Measurements from ENCODE around the gene NAB2. TPM values are rescaled to one million over a fixed set of nuclear protein-coding genes. Genes with fewer than 3 reads are reported as not detected.

NAB2 gene
- total and polyA plus RNA-seq, 2 of the 8 experiments (the other 6 are each of a cell fraction or from before 2014, with no cell fraction given), result 20.9 to 23.5 TPM

DNA sequence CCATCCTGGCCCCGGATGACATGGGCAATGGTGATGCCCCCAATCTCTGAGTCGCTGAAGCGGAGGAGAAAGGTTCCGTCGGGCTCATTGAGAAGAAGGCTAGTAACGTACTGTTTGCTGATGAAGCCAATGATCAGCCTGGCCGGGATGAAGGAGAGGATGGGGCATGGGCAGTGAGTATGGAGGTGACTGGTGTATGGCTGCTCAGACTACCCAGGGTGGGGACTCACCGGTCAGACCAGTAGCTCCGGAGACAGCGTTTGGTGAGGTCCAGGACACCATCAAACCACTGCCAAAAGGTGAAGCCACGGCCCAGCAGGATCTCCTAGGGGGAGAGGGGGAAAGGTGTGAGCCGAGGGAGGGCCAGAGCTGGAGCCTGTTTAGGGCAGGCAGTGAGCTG, 10.9 kb downstream of the NAB2 start:
- Histone ChIP-seq H3K56ac (replicated peaks; ENCODE audit: insufficient read length, low read depth, low read length) (no peak overlapping the region), H3K79me2 (ENCODE audit: control insufficient read depth in 1 of 2, insufficient read depth in 2 of 2, low read length in 2 of 2) (no peaks in the 10 kb centered on the region; a peak in 1 of 4 replicates), H3K9ac (replicated peaks in 1 of 4; ENCODE audit: extremely low read depth in 1 of 4, low read depth in 3 of 4, low read length in 3 of 4) (no peak overlapping the region), H2BK120ac (replicated peaks; ENCODE audit: low read depth, low read length) (no peak overlapping the region), H3K18ac (ENCODE audit: extremely low read depth, low read length) (no peak overlapping the region), H2AFZ (ENCODE audit: low read length) (no peak overlapping the region), H3K79me1 (ENCODE audit: low read depth, low read length) (no peaks in the 10 kb centered on the region), H3K23me2 (ENCODE audit: low read depth, low read length) (no peaks in the 10 kb centered on the region), H4K91ac (replicated peaks; ENCODE audit: insufficient read length, low read length) (no peak overlapping the region), H4K20me1 (replicated peaks in 1 of 2; ENCODE audit: control insufficient read depth in 1 of 2, insufficient read depth in 2 of 2, low read length in 2 of 2) (no peaks in the 10 kb centered on the region), H2BK5ac (ENCODE audit: low read depth, low read length) (no peak overlapping the region), H4K5ac (ENCODE audit: insufficient read length, low read depth, low read length) (no peak overlapping the region), H3K14ac (ENCODE audit: insufficient read length) (no peak overlapping the region), H3K23ac (ENCODE audit: insufficient read length) (no peak overlapping the region), H3K27ac (ENCODE audit: low read depth, low read length) (no peak overlapping the region), H2BK12ac (ENCODE audit: low read depth, low read length) (no peak overlapping the region), H3K4me2 (ENCODE audit: insufficient read depth in 1 of 2, low read depth in 2 of 2, low read length in 2 of 2) (no peak overlapping the region), H3K36me3 (ENCODE audit: control insufficient read depth in 2 of 4, insufficient read depth in 4 of 4, low read length in 3 of 4) (peaks cover 0 to 20% (median 11%) of the 10 kb centered on the region in 4 experiments; a peak in 6 of 8 replicates), H3K4ac (replicated peaks; ENCODE audit: insufficient read length, low read depth, low read length) (no peak overlapping the region), H2BK15ac (ENCODE audit: low read length) (no peak overlapping the region), H3K4me1 (replicated peaks in 1 of 4; ENCODE audit: control insufficient read depth in 3 of 4, insufficient read depth in 4 of 4, low read length in 3 of 4) (peaks cover 0 to 4% (median 2%) of the 10 kb centered on the region in 4 experiments; a peak in 5 of 7 replicates), H3K4me3 (ENCODE audit: extremely low read depth in 1 of 4, insufficient read depth in 2 of 4, low read depth in 3 of 4, low read length in 4 of 4) (no peak overlapping the region), H4K8ac (ENCODE audit: extremely low read depth, insufficient read depth, low read length) (no peak overlapping the region), H3K9me3 (ENCODE audit: insufficient read depth in 2 of 2, low read depth in 1 of 2, low read length in 1 of 2) (no peaks in the 10 kb centered on the region), H3K27me3 (replicated peaks in 1 of 4; ENCODE audit: control insufficient read depth in 3 of 4, extremely low read depth in 1 of 4, insufficient read depth in 3 of 4, low read length in 3 of 4) (no peaks in the 10 kb centered on the region), H2AK5ac (ENCODE audit: low read depth, low read length) (no peak overlapping the region), H2BK20ac (ENCODE audit: low read length) (no peak overlapping the region)
- DNase-seq (ENCODE audit: low read depth in 1 of 2, low spot score in 2 of 2) (no peak), FAIRE-seq (no peak)
- 93% methylated on average over 12 of the region's 12 CpGs; no CpG with 5 or more reads in 1 of the 2 experiments for WGBS, 2 experiments (ENCODE audit: extremely low coverage in 1 of 2, insufficient coverage in 1 of 2, insufficient read length in 1 of 2, insufficient replicate concordance in 2 of 2, low coverage in 1 of 2, low lambda C conversion rate in 2 of 2, missing lambda C conversion rate in 1 of 2)
- TF ChIP-seq SIX5 (IDR thresholded peaks at IDR 0.05; ENCODE audit: low read depth, low read length) (no peak), GABPA (IDR thresholded peaks at IDR 0.05; ENCODE audit: borderline replicate concordance, insufficient read depth, low read length) (no peak), TAF7 (optimal IDR thresholded peaks at IDR 0.05; ENCODE audit: borderline replicate concordance, low read depth, low read length) (no peak), CREB1 (IDR thresholded peaks at IDR 0.05) (no peak), NRF1 (IDR thresholded peaks at IDR 0.05; ENCODE audit: low read depth, low read length) (no peak), SIRT6 (IDR thresholded peaks at IDR 0.05; ENCODE audit: low read length) (no peak), EZH2 (IDR thresholded peaks at IDR 0.05; ENCODE audit: low read depth, low read length, severe bottlenecking) (no peak), EGR1 (IDR thresholded peaks at IDR 0.05; ENCODE audit: borderline replicate concordance, low read depth, low read length) (no peak)
- TF ChIP-seq, protein P1, sequence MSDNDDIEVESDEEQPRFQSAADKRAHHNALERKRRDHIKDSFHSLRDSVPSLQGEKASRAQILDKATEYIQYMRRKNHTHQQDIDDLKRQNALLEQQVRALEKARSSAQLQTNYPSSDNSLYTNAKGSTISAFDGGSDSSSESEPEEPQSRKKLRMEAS (IDR thresholded peaks at IDR 0.05), result no peak
- ChIA-PET CTCF (ENCODE audit: partially characterized antibody) (interaction anchor here (1.1 to 15.7 kb wide), 11 partner anchors 6 to 114 kb away, joined by 3 to 325 read pairs (median 6); partner anchors contain the start of genes NAB2 and STAT6), POLR2A (ENCODE audit: partially characterized antibody) (interaction anchor here (0.6 to 16.5 kb wide), 5 partner anchors 8 to 109 kb away, joined by 3 to 352 read pairs (median 12); partner anchors contain the start of genes NAB2, NEMP1 and STAT6)
